GM12801 (cell line): Measurements from ENCODE around the gene ACBD7.

Experiments used
- TF ChIP-seq, protein P1 (sequence below): IDR thresholded peaks from one replicate; pipeline ENCODE4 v1.5.1; 2011; ENCODE audit warnings: control low read depth; ENCODE audit not compliant: insufficient read length; ENCODE audit errors: extremely low read depth

ACBD7 gene

DNA sequence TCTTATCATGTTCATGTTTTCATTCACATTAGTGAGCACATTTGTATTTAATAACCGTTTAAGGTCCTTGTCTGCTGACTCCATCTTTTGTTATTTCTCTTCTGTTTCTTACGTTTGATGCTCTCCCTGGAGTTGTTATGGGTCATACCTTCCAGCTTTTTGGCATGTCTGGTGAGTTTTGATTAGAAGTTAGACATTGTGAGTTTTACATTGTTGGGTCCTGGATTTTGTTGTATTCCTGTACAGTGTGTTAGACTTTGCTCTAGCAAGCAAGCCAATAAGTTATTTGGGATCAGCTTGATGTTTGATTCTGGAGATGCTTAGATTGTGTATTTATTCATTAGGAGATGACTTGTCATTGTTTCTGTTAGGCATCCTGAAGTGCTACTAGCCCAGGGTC, 27.9 kb downstream of the ACBD7 start:
- TF ChIP-seq, protein P1, sequence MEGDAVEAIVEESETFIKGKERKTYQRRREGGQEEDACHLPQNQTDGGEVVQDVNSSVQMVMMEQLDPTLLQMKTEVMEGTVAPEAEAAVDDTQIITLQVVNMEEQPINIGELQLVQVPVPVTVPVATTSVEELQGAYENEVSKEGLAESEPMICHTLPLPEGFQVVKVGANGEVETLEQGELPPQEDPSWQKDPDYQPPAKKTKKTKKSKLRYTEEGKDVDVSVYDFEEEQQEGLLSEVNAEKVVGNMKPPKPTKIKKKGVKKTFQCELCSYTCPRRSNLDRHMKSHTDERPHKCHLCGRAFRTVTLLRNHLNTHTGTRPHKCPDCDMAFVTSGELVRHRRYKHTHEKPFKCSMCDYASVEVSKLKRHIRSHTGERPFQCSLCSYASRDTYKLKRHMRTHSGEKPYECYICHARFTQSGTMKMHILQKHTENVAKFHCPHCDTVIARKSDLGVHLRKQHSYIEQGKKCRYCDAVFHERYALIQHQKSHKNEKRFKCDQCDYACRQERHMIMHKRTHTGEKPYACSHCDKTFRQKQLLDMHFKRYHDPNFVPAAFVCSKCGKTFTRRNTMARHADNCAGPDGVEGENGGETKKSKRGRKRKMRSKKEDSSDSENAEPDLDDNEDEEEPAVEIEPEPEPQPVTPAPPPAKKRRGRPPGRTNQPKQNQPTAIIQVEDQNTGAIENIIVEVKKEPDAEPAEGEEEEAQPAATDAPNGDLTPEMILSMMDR, result no peak

DNA sequence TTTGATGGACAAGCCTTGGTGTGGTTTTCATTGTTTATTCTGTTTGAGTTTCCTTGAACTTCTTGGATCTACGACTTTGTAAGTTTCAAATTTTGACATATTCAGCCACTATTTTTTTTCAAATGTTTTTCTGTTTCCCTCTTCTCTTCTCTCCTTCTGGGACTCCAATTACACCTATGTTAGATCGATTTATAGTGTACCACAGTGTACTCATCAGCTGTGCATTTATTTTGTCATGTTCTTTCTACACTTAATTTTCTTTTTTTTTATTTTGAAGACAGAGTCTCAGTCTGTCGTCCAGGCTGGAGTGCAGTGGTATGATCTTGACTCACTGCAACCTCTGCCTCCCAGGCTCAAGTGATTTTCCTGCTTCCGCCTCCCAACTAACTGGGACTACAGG, 28.7 kb downstream of the ACBD7 start:
- TF ChIP-seq, protein P1, result no peak

DNA sequence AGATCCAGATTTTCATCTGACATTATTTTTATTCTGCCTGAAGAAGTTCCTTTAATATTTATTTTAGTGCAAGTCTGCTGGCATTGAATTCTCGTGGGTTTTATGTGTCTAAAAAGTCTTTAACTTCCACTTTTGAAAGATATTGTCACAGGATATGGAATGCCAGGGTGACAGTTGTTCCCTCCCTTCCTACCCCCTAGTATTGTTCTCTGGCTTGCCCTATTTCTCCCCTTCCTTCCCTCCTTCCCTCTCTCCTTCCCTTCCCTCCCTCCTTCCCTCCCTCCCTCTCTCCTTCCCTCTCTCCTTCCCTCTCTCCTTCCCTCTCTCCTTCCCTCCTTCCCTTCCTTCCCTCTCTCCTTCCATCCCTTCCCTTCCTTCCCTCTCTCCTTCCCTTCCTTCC, 29.9 kb downstream of the ACBD7 start:
- TF ChIP-seq, protein P1, result no peak

DNA sequence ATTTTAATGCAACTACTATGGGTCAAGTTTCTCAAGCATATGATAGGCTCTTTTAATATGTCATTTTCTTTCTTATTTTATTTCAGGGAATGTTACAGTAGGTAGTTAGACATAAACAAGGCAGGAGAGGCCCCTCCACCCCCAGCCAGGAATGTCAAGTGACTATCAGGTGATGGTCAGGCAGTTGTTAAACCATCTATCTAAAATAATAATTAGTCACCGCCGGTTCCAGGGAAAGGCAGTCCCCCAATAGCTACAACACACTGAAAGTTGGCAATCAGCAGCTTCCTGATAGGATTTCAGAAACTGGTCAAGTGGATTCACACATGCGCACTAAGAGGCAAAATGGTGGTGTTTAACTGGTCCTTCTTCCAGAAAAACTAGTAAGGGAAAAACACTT, 35.5 kb downstream of the ACBD7 start:
- TF ChIP-seq, protein P1, result no peak

DNA sequence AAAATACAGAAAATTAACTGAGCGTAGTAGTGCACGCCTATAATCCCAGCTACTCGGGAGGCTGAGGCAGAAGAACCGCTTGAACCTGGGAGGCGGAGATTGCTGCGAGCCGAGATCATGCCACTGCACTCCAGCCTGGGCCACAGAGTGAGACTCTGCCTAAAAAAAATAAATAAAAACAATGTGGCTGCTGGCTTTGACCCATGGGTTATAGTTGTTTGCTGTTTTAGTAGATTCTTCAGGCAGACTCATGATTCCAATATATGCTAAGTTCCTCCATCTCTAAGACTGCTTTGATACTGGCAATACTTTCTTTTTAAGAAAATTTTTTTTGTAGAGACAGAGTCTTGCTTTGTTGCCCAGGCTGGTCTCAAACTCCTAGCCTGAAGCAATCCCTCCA, 36.5 kb downstream of the ACBD7 start:
- TF ChIP-seq, protein P1, result no peak

DNA sequence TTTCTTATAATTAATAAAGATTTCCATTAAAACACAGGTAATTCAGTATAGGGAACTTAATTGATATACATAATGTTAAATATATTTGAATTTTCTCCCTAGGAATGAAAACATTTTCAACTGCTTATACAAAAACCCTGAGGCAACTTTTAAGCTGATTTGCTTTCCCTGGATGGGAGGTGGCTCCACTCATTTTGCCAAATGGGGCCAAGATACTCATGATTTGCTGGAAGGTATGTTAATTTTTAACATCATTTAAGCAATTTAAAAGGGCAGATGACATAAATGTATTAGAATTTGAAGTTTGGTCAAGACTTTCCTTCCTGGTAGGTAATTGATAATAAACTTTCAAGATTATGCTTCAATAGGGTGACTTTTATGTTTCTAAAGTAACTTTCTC, 39.0 kb downstream of the ACBD7 start:
- TF ChIP-seq, protein P1, result no peak

DNA sequence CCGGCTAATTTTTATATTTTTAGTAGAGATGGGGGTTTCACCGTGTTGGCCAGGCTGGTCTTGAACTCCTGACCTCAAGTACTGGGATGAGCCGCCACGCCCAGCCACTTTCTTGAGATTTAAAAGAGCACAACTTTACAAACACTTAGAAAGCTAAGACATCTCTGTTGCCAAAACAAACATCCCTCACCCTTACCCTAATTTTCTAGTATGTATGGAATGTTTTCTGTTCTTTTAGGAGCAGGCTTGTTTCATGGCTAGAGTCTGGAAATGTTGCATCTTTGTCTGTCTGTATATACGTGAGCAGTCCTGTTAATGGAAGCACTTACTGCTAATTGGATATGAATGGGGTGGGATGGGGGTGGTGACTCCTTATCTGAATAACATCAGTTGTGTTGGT, 42.0 kb downstream of the ACBD7 start:
- TF ChIP-seq, protein P1, result no peak

DNA sequence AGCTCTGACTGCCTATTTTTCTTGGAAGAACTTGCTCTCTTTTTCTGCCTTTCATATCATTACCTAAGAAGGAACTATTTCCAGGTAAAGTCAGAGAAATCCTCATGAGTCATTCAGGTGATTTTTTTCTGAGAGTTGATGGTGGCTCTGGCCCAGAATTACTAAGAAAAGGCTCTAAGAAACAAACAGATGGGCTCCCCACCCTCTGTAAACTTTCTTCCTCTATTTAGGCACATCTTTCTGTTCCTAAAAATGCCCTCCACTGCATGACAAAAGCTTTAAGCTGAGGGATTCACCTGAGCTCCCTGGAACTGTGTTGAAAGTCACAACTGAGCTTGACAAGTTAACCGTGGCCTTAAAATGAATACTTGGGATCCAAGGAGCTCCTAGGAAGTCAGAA, 43.2 kb downstream of the ACBD7 start:
- TF ChIP-seq, protein P1, result no peak
